BLaER1 (cell line): Measurements from ENCODE around the gene DLGAP1.

Experiments used
- H3K27ac ChIP-seq: shearing (Covaris generic); formaldehyde crosslinking; 2 replicates; pipeline ENCODE4 v1.8.1; 2022
- H3K27me3 ChIP-seq: shearing (Covaris generic); formaldehyde crosslinking; 2 replicates; pipeline ENCODE4 v1.8.1; 2022
- H3K36me3 ChIP-seq: shearing (Covaris generic); formaldehyde crosslinking; 2 replicates; pipeline ENCODE4 v1.8.1; 2022
- H3K4me1 ChIP-seq: shearing (Covaris generic); formaldehyde crosslinking; 2 replicates; pipeline ENCODE4 v1.8.1; 2022
- H3K4me2 ChIP-seq: shearing (Covaris generic); formaldehyde crosslinking; 2 replicates; pipeline ENCODE4 v1.8.1; 2022
- H3K4me3 ChIP-seq: shearing (Covaris generic); formaldehyde crosslinking; 2 replicates; pipeline ENCODE4 v1.8.1; 2022
- H3K9ac ChIP-seq: shearing (Covaris generic); formaldehyde crosslinking; 2 replicates; pipeline ENCODE4 v1.8.1; 2022
- H3K9me3 ChIP-seq: shearing (Covaris generic); formaldehyde crosslinking; 2 replicates; pipeline ENCODE4 v1.8.1; 2022
- H4K20me1 ChIP-seq: shearing (Covaris generic); formaldehyde crosslinking; 2 replicates; pipeline ENCODE4 v1.8.1; 2022
- Cebpa-rat ChIP-seq: shearing (Covaris generic); IDR thresholded peaks from 2 replicates; pipeline ENCODE4 v1.8.1; 2022

DLGAP1 gene

GRCh38 chr18:4438938-4439337, 16.2 kb downstream of the DLGAP1 start:
- no peak overlapping the region for H3K27ac ChIP-seq
- H4K20me1 ChIP-seq: no peaks in the 10 kb centered on the region
- H3K9ac ChIP-seq: no peak overlapping the region
- TF ChIP-seq Cebpa-rat: no peak
- no peak overlapping the region for H3K4me2 ChIP-seq
- H3K4me1 ChIP-seq: no peaks in the 10 kb centered on the region
- no peaks in the 10 kb centered on the region for H3K36me3 ChIP-seq
- H3K4me3 ChIP-seq: no peak overlapping the region
- no peaks in the 10 kb centered on the region for H3K9me3 ChIP-seq
- no peaks in the 10 kb centered on the region for H3K27me3 ChIP-seq

GRCh38 chr18:4433717-4434116, 21.4 kb downstream of the DLGAP1 start:
- Histone ChIP-seq H3K9ac (no peak overlapping the region), H3K36me3 (no peaks in the 10 kb centered on the region), H3K27me3 (no peaks in the 10 kb centered on the region), H3K27ac (no peak overlapping the region), H4K20me1 (no peaks in the 10 kb centered on the region), H3K4me1 (no peaks in the 10 kb centered on the region), H3K4me2 (no peak overlapping the region), H3K9me3 (no peaks in the 10 kb centered on the region), H3K4me3 (no peak overlapping the region)
- TF ChIP-seq Cebpa-rat: no peak

GRCh38 chr18:4430836-4431235, 24.3 kb downstream of the DLGAP1 start:
- no peaks in the 10 kb centered on the region for H4K20me1 ChIP-seq

GRCh38 chr18:4417714-4418113, 37.4 kb downstream of the DLGAP1 start:
- TF ChIP-seq Cebpa-rat: no peak
- no peak overlapping the region for H3K27ac ChIP-seq

More at GRCh38 chr18:4430836-4431235, 24.3 kb downstream of the DLGAP1 start:
- no peak overlapping the region for H3K9ac ChIP-seq
- no peak overlapping the region for H3K4me3 ChIP-seq
- peaks cover 5% of the 10 kb centered on the region; the same call in 1 of the 2 replicates for H3K4me1 ChIP-seq
- H3K9me3 ChIP-seq: no peaks in the 10 kb centered on the region
- H3K27me3 ChIP-seq: no peaks in the 10 kb centered on the region
- H3K27ac ChIP-seq: no peak overlapping the region
- no peak overlapping the region for H3K4me2 ChIP-seq
- no peak for TF ChIP-seq Cebpa-rat
- no peaks in the 10 kb centered on the region for H3K36me3 ChIP-seq

GRCh38 chr18:4416976-4417375, 38.1 kb downstream of the DLGAP1 start:
- TF ChIP-seq Cebpa-rat: no peak
- no peaks in the 10 kb centered on the region for H4K20me1 ChIP-seq
- no peaks in the 10 kb centered on the region; the same call in 1 of the 2 replicates for H3K27me3 ChIP-seq
- no peaks in the 10 kb centered on the region for H3K4me1 ChIP-seq
- H3K9me3 ChIP-seq: no peaks in the 10 kb centered on the region
- H3K4me2 ChIP-seq: no peak overlapping the region
- no peak overlapping the region for H3K27ac ChIP-seq
- no peaks in the 10 kb centered on the region for H3K36me3 ChIP-seq
- H3K9ac ChIP-seq: no peak overlapping the region
- H3K4me3 ChIP-seq: no peak overlapping the region

More at GRCh38 chr18:4417714-4418113, 37.4 kb downstream of the DLGAP1 start:
- Histone ChIP-seq H3K4me2 (no peak overlapping the region), H3K36me3 (no peaks in the 10 kb centered on the region), H3K4me3 (no peak overlapping the region), H3K9me3 (no peaks in the 10 kb centered on the region), H3K4me1 (no peaks in the 10 kb centered on the region), H3K9ac (no peak overlapping the region), H4K20me1 (no peaks in the 10 kb centered on the region), H3K27me3 (no peaks in the 10 kb centered on the region; the same call in 1 of the 2 replicates)

GRCh38 chr18:4412286-4412685, 42.8 kb downstream of the DLGAP1 start:
- no peak overlapping the region for H3K4me2 ChIP-seq
- no peaks in the 10 kb centered on the region; the same call in 1 of the 2 replicates for H3K27me3 ChIP-seq
- no peak overlapping the region for H3K4me3 ChIP-seq
- H4K20me1 ChIP-seq: no peaks in the 10 kb centered on the region
- H3K27ac ChIP-seq: no peak overlapping the region
- H3K36me3 ChIP-seq: no peaks in the 10 kb centered on the region
- H3K9ac ChIP-seq: no peak overlapping the region
- TF ChIP-seq Cebpa-rat: no peak
- no peaks in the 10 kb centered on the region for H3K9me3 ChIP-seq
- H3K4me1 ChIP-seq: no peaks in the 10 kb centered on the region

- Histone ChIP-seq H3K4me2 (no peak overlapping the region), H3K9ac (no peak overlapping the region), H3K27ac (no peak overlapping the region), H3K4me1 (no peaks in the 10 kb centered on the region), H4K20me1 (no peaks in the 10 kb centered on the region), H3K36me3 (no peaks in the 10 kb centered on the region), H3K27me3 (no peaks in the 10 kb centered on the region), H3K9me3 (no peaks in the 10 kb centered on the region), H3K4me3 (no peak overlapping the region)
- no peak for TF ChIP-seq Cebpa-rat
Measured at GRCh38 chr18:4406856-4407255, 48.3 kb downstream of the DLGAP1 start.

- no peaks in the 10 kb centered on the region for H3K27me3 ChIP-seq
Measured at GRCh38 chr18:4405965-4406364, 49.1 kb downstream of the DLGAP1 start.

GRCh38 chr18:4403836-4404235, 51.3 kb downstream of the DLGAP1 start:
- H3K9ac ChIP-seq: no peak overlapping the region
- no peak for TF ChIP-seq Cebpa-rat
- peaks cover 14% of the 10 kb centered on the region; the same call in 1 of the 2 replicates for H3K4me1 ChIP-seq
- H4K20me1 ChIP-seq: no peaks in the 10 kb centered on the region
- no peak overlapping the region for H3K4me3 ChIP-seq
- no peaks in the 10 kb centered on the region for H3K9me3 ChIP-seq
- no peak overlapping the region for H3K27ac ChIP-seq
- H3K27me3 ChIP-seq: no peaks in the 10 kb centered on the region
- H3K4me2 ChIP-seq: no peak overlapping the region
- H3K36me3 ChIP-seq: no peaks in the 10 kb centered on the region

More at GRCh38 chr18:4405965-4406364, 49.1 kb downstream of the DLGAP1 start:
- Histone ChIP-seq H3K9ac (no peak overlapping the region), H4K20me1 (no peaks in the 10 kb centered on the region), H3K4me2 (no peak overlapping the region), H3K4me1 (peaks cover 1% of the 10 kb centered on the region; the same call in 1 of the 2 replicates), H3K36me3 (no peaks in the 10 kb centered on the region), H3K4me3 (no peak overlapping the region), H3K27ac (no peak overlapping the region), H3K9me3 (no peaks in the 10 kb centered on the region)
- TF ChIP-seq Cebpa-rat: no peak

- no peak for TF ChIP-seq Cebpa-rat
- Histone ChIP-seq H3K4me1 (peaks cover 14% of the 10 kb centered on the region; the same call in 1 of the 2 replicates), H3K4me3 (no peak overlapping the region), H3K9me3 (no peaks in the 10 kb centered on the region), H3K9ac (no peak overlapping the region), H3K36me3 (no peaks in the 10 kb centered on the region), H3K4me2 (peak overlapping the region; percentile 13; the same call in 1 of the 2 replicates), H3K27ac (no peak overlapping the region), H3K27me3 (no peaks in the 10 kb centered on the region), H4K20me1 (no peaks in the 10 kb centered on the region)
Measured at GRCh38 chr18:4400911-4401310, 54.2 kb downstream of the DLGAP1 start.

GRCh38 chr18:4399929-4400328, 55.2 kb downstream of the DLGAP1 start:
- Histone ChIP-seq H3K4me1 (peaks cover 14% of the 10 kb centered on the region; the same call in 1 of the 2 replicates), H4K20me1 (no peaks in the 10 kb centered on the region), H3K27me3 (no peaks in the 10 kb centered on the region), H3K4me3 (no peak overlapping the region), H3K9me3 (no peaks in the 10 kb centered on the region), H3K27ac (no peak overlapping the region), H3K4me2 (peak overlapping the region; percentile 13; the same call in 1 of the 2 replicates), H3K9ac (no peak overlapping the region), H3K36me3 (no peaks in the 10 kb centered on the region)
- TF ChIP-seq Cebpa-rat: no peak
